Thyroid gland (tissue), 4 donors: ENCODE results near the gene ATP6V1G1. TPM values are rescaled to one million over a fixed set of nuclear protein-coding genes. Genes with fewer than 3 reads are reported as not detected.

ENCODE experiments used
- DNase-seq, 2 donors: peaks; one replicate each; pipeline ENCODE4 v3.0.0-alpha.2; 2019
- H3K27ac ChIP-seq, 3 donors: fragments of 200-600 bp; sonication (generic); 1 replicate in 2 of 3; 2 replicates in 1 of 3; pipeline ENCODE4 v1.5.1; 2016 to 2019; ENCODE audit warnings: mild to moderate bottlenecking in 1 of 3, moderate library complexity in 1 of 3
- H3K27me3 ChIP-seq: fragments of 200-600 bp; sonication (generic); one replicate; pipeline ENCODE4 v1.5.1; 2019
- H3K36me3 ChIP-seq, 2 donors: fragments of 200-600 bp; sonication (generic); one replicate each; pipeline ENCODE4 v1.5.1; 2016 to 2019
- H3K4me1 ChIP-seq, 2 donors: fragments of 200-600 bp; sonication (generic); one replicate each; pipeline ENCODE4 v1.5.1; 2017 to 2019
- H3K4me3 ChIP-seq, 3 donors: fragments of 200-600 bp; sonication (generic); replicated peaks in 1 of 3; 1 replicate in 2 of 3; 2 replicates in 1 of 3; pipeline ENCODE4 v1.5.1; 2016; ENCODE audit warnings: mild to moderate bottlenecking in 1 of 3
- H3K9me3 ChIP-seq: fragments of 200-600 bp; sonication (generic); one replicate; pipeline ENCODE4 v1.5.1; 2017
- CTCF ChIP-seq, 6 experiments: fragments of 200-600 bp in 3 of 6; fragments of 450-650 bp in 3 of 6; sonication (generic) in 3 of 6; IDR thresholded peaks; one replicate each; pipeline ENCODE4 v1.5.1; 2016 to 2019; ENCODE audit warnings: antibody characterized with exemption in 6 of 6, mild to moderate bottlenecking in 2 of 6, inconsistent platforms in 1 of 6, moderate library complexity in 1 of 6
- POLR2A ChIP-seq, 2 donors: fragments of 450-650 bp; IDR thresholded peaks; one replicate each; pipeline ENCODE4 v1.6.1; 2017; ENCODE audit warnings: antibody characterized with exemption in 2 of 2, mild to moderate bottlenecking in 2 of 2, moderate library complexity in 1 of 2
- WGBS, 2 donors: methylation state at CpG; one replicate each; pipeline ENCODE4 v1.1.5; 2017; 5-methylcytosine and 5-hydroxymethylcytosine counted together
- intact Hi-C: fragments of 100-400 bp; cut with DNase I; formaldehyde crosslinking; loops from one replicate; pipeline ENCODE4 v1.15.1; 2023
- total RNA-seq, 4 donors: library from RNA; depleted of rRNA; stranded (reverse); fragments of >200 nt; gene quantifications; one replicate each; pipeline ENCODE4 v1.2.3, GENCODE V29; 2016

Gene ATP6V1G1
- total RNA-seq, 4 donors from 2014 or later, result 193 to 223 (median 200) TPM

GRCh38 chr9:114613087-114613486 is 25.5 kb downstream of the ATP6V1G1 start:
- 89 to 95% methylated on average over 4 to 7 of the region's 7 CpGs for WGBS, 2 donors
- intact Hi-C loops, result no loop called here
- no peaks in the 10 kb centered on the region for H3K9me3 ChIP-seq
- peaks cover 28 to 35% of the 10 kb centered on the region in 2 donors for H3K4me1 ChIP-seq
- H3K36me3 ChIP-seq, result no peaks in the 10 kb centered on the region
- DNase-seq, result no peak
- H3K27ac ChIP-seq, result peak overlapping the region in 2 of 3 donors; percentile 3 to 39
- H3K4me3 ChIP-seq, result no peak overlapping the region
- TF ChIP-seq CTCF (IDR thresholded peaks at IDR 0.05) (no peak), POLR2A (IDR thresholded peaks at IDR 0.05) (no peak)
- H3K27me3 ChIP-seq, result no peaks in the 10 kb centered on the region

- intact Hi-C loops, result no loop called here
- no peak for DNase-seq
- no peak for TF ChIP-seq CTCF (IDR thresholded peaks at IDR 0.05)
- no peak for TF ChIP-seq POLR2A (IDR thresholded peaks at IDR 0.05)
- Histone ChIP-seq H3K9me3 (no peaks in the 10 kb centered on the region), H3K27me3 (no peaks in the 10 kb centered on the region), H3K4me1 (peaks cover 33 to 43% of the 10 kb centered on the region in 2 donors), H3K36me3 (no peaks in the 10 kb centered on the region), H3K27ac (peak overlapping the region in 1 of 3 donors; percentile 39), H3K4me3 (no peak overlapping the region)
- 58 to 90% methylated on average over 2 to 3 of the region's 3 CpGs for WGBS, 2 donors
Observed at GRCh38 chr9:114613919-114614318, 26.4 kb downstream of the ATP6V1G1 start.

GRCh38 chr9:114614373-114614772 is 26.8 kb downstream of the ATP6V1G1 start:
- WGBS, 2 donors, result 91 to 94% methylated on average over 3 of the region's 3 CpGs
- Histone ChIP-seq H3K27ac (no peak overlapping the region), H3K36me3 (no peaks in the 10 kb centered on the region), H3K27me3 (no peaks in the 10 kb centered on the region), H3K9me3 (no peaks in the 10 kb centered on the region), H3K4me1 (peaks cover 33 to 43% of the 10 kb centered on the region in 2 donors), H3K4me3 (no peak overlapping the region)
- no peak for DNase-seq
- intact Hi-C loops, result no loop called here
- no peak for TF ChIP-seq POLR2A (IDR thresholded peaks at IDR 0.05)
- no peak for TF ChIP-seq CTCF (IDR thresholded peaks at IDR 0.05)

- no peaks in the 10 kb centered on the region for H3K27me3 ChIP-seq
- WGBS, 2 donors, result 52 to 56% methylated on average over 4 of the region's 4 CpGs
- H3K27ac ChIP-seq, result peak overlapping the region in 2 of 3 donors; percentile 47 to 60
- H3K4me1 ChIP-seq, result peaks cover 53 to 58% of the 10 kb centered on the region in 2 donors
- intact Hi-C loops, result no loop called here
- no peak overlapping the region for H3K4me3 ChIP-seq
- H3K9me3 ChIP-seq, result no peaks in the 10 kb centered on the region
- H3K36me3 ChIP-seq, result no peaks in the 10 kb centered on the region
- no peak for TF ChIP-seq POLR2A (IDR thresholded peaks at IDR 0.05)
- no peak for TF ChIP-seq CTCF (IDR thresholded peaks at IDR 0.05)
- DNase-seq, result peak; percentile 44 to 45
Observed at GRCh38 chr9:114616684-114617520, 29.3 kb downstream of the ATP6V1G1 start.

GRCh38 chr9:114619191-114619761 is 31.7 kb downstream of the ATP6V1G1 start:
- Histone ChIP-seq H3K27ac (peak overlapping the region; percentile 82 to 95 (median 89)), H3K4me1 (peaks cover 44% of the 10 kb centered on the region in 2 donors), H3K9me3 (no peaks in the 10 kb centered on the region), H3K36me3 (no peaks in the 10 kb centered on the region), H3K27me3 (no peaks in the 10 kb centered on the region), H3K4me3 (no peak overlapping the region)
- TF ChIP-seq POLR2A (IDR thresholded peaks at IDR 0.05) (no peak), CTCF (IDR thresholded peaks at IDR 0.05) (no peak)
- WGBS, 2 donors, result 31 to 39% methylated on average over 13 of the region's 13 CpGs
- intact Hi-C loops, result no loop called here
- peak; percentile 84 for DNase-seq
